ENCODE results near the gene COQ10B.
"Not testable (repeated sequence)": the region's sequence is repeated elsewhere in the genome, so short reads cannot be mapped to it uniquely, and the experiment has no call there.

Gene COQ10B

GRCh38 chr2:197453123-197453913 is at the start of gene COQ10B:
Gene COQ10B (plus strand): TSS chr2:197453552. CDS start chr2:197453561, 9 bp downstream.
- DNase-seq: peak; percentile 95

DNA sequence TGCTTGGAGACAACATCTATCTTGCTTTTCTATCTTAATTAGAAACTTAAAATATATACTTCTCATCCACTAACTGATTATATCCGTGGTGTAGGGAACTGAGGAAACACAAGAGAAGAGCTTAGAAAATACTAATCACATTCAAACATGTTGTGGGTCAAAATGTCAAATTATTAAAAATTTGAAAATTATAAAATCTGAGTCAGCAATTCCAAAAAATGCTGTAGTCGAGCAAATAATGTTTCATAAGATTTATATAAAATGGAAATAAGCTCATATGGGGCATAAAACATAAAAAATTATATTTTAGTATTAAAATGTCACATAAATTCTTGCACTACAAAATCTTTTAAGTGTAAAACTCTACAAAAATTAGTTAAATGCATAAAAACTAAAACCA is 47.8 kb upstream of the COQ10B start:
- no peak for DNase-seq

DNA sequence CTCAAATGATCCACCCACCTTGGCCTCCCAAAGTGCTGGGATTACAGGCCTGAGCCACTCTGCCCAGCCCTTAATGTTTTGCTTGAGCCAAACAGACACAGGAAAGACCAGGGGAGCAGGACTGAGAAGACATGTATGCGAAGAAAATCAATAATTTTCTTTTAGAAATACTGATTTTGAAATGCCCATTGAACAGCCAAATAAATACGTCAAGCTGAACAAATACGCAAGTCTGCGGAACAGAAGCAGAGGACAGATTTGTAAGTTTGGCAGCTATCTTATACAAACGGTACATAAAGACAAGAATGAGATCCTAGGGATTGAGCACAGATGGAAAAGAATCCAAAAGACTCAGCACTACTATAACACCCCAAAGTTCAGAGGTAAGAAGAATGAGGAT is 39.3 kb upstream of the COQ10B start:
- DNase-seq: no peak

GRCh38 chr2:197414515-197414914 is 38.8 kb upstream of the COQ10B start:
- DNase-seq: no peak

DNA sequence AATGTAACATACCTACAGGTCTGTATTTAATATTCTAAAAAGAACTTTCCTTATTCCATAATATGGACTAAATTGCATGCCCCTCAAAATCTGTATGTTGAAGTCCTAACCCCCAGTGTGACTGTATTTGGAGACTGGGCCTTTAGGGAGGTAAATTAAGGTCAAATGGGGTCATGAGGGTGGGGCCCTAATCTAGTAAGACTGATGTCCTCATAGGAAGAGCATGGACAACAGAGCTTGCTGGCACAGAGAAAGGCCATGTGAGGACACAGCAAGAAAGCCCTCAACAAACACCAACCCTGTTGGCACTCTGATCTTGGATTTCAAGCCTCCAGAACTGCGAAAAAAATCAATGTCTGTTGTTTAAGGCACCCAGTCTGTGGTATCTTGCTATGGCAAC is 37.1 kb upstream of the COQ10B start:
- no peak for DNase-seq

- DNase-seq: no peak
Observed at GRCh38 chr2:197419438-197419837, 33.9 kb upstream of the COQ10B start.

DNA sequence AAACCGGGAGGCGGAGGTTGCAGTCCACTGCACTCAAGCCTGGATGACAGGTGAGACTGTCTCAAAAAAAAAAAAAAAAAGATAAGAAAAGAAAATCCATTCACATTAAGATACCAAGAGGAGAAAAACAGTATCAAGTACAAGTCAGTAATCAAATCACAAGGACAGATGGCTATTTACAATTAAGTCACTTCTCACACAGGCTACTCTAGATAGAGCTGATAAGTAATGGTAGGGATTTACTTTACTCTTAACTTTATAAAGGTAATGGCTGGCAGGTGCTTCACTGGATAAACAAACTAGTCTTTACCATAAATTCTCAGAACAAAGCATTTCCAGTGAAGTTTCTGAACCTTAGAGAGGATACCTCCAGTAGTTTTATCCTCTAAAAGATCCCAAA is 30.0 kb upstream of the COQ10B start:
- DNase-seq: no peak

DNA sequence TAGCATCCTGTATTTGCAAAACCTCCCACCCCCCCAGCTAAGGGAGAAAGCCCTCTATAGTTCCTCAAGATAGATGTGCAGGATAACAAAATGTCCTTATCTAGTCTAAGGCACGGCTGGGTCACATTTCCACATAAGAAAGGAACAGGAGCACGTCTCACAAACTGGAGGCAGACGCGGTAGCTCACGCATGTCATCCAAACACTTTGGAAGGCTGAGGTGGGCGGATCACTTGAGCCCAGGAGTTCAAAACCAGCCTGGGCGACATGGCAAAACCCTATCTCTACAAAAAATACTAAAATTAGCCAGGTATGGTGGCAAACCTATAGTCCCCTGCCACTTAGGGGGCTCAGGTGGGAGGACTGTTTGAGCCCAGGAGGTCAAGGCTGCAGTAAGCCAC is 27.8 kb upstream of the COQ10B start:
- no peak for DNase-seq

- DNase-seq: no peak
Observed at GRCh38 chr2:197426723-197427603, 26.4 kb upstream of the COQ10B start.

DNA sequence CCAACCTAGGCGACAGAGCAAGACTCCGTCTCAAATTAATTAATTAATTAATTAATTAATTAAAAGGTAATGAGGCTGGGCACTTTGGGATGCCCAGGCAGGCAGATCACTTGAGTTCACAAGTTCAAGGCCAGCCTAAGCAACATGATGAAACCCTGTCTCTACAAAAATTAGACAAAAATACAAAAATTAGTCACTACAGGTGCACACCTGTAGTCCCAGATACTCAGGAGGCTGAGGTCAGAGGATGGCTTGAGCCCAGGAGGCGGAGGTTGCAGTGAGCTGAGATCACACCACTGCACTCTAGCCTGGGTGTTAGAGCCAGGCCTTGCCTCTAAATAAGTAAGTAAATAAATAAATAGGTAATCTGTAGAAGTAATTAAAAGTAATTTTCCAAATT is 25.4 kb upstream of the COQ10B start:
- DNase-seq: no peak

GRCh38 chr2:197431858-197432257 is 21.5 kb upstream of the COQ10B start:
- DNase-seq: no peak

GRCh38 chr2:197432527-197432926 is 20.8 kb upstream of the COQ10B start:
- not testable (repeated sequence) for DNase-seq

- no peak for DNase-seq
Observed at GRCh38 chr2:197433780-197434438, 19.4 kb upstream of the COQ10B start.

GRCh38 chr2:197434541-197435513 is 18.5 kb upstream of the COQ10B start, which contains the start of gene SF3B1:
Gene SF3B1 (minus strand): TSS chr2:197435028. CDS start chr2:197434999, 29 bp downstream.
- peak; percentile 97 for DNase-seq

DNA sequence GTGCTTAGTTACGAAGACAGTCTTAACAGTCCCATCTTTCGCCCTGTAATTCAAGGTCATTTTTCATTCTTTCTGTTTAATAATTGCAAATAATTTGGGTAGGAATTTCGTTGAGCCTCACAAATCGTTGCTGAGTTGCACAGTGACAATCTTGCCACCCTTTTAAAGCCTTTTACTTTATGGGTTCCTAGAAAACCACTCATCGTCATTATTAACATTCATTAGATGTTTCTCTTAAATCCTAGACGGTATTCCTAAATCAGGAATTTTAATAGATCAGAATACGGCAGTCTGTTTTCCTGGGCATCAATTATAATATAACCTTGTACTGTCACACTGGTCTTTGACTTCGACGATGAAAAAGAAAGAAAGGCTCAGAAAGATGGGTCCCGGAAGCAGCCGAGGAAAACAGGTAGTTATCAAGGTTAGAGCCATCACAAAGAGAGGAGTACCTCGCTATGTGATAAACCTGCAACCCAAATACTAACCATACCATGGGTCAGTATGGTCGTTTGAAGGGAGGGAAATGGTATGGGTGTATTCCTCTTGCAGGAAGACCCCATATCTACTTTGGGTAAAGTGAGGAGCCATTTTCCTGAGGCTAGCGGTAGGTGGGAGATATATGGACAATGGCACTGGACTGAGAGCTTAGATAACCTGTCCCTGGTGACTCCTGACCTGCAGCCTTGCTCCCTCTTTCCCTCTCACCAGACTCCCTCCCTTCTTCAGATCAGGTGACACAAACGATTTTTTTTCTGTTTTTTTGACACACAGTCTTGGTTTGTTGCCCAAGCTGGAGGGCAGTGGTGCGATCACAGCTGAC is 17.5 kb upstream of the COQ10B start:
- no peak for DNase-seq

- DNase-seq: no peak
Observed at GRCh38 chr2:197437380-197437779, 16.0 kb upstream of the COQ10B start.

DNA sequence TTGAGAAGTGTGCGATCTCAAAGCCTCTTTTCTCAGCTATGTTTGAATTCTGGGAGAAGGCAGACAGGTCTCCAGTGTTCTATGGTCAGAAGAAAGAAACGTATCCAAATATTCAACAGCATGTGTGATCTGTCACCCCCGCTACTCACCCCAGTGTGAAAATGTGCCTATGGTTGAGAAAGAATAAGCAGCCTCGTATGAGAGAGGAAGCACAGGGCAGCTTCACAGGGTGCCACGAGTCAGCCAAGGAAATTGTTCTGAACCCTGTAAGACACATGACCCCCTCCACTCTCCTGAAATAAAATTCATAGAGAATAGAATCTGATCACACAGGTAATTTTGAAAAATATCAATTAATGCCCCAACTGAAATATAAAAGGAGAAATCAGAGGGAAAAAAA is 10.5 kb upstream of the COQ10B start:
- no peak for DNase-seq

DNA sequence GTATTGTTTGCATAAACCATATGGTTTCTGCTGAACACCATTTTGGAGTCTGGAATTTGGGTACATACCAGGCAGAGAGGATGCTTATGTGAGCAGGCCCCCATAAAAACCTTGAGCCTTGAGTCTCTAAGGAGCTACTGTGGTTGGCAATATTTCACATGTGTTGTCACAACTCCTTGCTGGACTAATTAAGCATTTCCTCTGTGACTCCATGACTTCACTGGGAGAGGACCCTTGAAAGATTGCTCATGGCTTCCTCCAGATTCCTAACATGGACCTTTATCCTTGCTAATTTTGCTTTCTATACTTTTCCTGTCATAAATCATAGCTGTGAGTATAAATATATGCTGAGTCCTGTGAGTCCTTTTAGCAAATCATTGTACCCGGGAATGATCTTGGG is 7.6 kb upstream of the COQ10B start:
- DNase-seq: no peak

DNA sequence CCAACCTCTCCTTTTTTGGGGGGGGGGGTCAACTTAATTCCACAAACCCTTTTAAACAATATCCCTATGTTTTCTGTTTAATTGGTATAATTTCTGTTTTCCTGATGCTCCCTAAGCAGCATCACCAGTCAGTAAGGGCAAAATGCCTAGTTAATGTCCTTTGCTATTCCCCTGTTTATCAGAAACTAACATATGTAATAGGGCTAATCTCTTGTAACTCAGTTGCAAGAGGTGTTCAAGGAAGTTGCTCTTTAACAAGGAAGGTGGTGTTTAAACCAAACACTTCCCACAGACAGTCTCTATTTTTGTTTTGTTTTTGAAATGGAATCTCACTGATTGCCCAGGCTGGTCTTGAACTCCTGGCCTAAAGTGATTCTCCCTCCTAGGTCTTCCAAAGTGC is 6.5 kb upstream of the COQ10B start:
- no peak for DNase-seq

DNA sequence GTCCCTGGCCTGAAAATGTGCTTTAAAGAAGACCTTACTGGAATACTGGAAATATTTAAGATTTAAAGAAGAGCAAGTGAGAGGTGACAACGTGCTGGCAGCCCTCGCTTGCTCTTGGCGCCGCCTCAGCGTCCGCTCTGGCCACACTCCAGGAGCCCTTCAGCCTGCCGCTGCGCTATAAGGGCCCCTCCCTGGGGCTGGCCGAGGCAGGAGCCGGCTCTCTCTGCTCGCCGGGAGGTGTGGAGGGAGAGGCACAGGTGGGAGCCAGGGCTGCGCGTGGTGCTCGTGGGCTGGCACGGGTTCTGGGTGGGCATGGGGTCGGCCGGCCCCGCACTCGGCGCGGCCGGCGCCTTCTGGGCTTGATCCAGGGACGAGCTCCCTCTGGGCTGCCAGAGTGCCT is 2.9 kb upstream of the COQ10B start:
- DNase-seq: no peak

DNA sequence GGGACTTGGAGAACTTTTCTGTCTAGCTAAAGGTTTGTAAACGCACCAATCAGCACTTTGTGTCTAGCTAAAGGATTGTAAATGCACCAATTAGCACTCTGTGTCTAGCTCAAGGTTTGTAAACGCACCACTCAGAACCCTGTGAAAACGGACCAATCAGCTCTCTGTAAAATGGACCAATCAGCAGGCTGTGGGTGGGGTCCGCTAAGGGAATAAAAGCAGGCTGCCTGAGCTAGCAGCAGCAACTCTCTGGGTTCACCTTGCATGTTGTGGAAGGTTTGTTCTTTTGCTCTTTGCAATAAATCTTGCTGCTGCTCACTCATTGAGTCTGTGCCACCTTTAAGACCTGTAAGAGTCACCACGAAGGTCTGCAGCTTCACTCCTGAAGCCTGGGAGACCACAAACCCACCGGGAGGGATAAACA is 2.4 kb upstream of the COQ10B start:
- DNase-seq: not testable (repeated sequence)

All from stimulated activated CD4-positive, alpha-beta T cell treated with anti-CD3 and anti-CD28 coated beads, Interleukin-12 subunit alpha, Interleukin-12 subunit beta, amount 100 ng/mL, for 4 hours (primary cell).